ENCODE data around the gene IL21R.
"Not testable (repeated sequence)": the region's sequence is repeated elsewhere in the genome, so short reads cannot be mapped to it uniquely, and the experiment has no call there.

IL21R gene

DNA sequence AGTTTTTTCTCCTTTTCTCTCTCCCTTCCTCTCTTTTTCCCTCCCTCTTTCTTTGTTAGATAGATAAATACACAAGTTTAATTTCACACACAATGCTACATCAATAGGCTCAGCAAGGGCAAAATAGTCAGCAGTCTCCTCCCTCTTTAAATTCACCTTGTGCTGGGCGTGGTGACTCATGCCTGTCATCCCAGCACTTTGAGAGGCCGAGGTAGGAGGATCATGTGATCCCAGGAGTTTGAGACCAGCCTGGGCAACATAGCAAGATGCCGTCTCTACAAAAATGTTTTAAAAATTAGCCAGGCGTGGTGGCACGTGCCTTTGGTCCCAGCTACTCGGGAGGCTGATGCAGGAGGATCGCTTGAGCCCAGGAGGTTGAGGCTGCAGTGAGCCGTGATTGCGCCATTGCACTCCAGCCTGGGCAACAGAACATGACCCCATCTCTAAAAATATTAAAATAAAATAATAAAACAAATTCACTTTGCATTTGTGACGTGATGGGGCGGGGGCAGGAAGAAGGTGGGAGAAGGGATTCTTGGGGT, 27.4 kb downstream of the IL21R start:
- no peak for DNase-seq

DNA sequence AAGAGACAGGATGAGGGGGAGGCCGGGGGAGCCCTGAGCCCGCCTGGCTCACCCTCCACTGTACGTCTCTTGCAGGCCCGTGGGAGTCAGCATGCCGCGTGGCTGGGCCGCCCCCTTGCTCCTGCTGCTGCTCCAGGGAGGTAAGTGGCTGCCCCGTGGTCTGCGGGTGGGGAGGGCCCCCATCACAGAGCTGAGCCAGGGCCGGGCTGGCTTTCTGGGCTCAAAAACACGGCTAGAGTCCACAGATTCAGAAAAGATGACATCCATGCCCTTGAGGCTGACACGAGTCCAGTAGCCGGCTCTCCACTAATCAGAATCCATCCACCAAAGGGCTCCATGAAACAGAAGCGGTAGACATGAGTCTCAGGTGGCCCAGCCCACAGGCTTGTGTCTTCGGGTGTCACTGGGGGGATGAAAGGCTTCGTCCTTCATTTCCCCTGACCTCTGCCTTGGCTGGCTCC, 28.0 kb downstream of the IL21R start:
- DNase-seq: no peak

DNA sequence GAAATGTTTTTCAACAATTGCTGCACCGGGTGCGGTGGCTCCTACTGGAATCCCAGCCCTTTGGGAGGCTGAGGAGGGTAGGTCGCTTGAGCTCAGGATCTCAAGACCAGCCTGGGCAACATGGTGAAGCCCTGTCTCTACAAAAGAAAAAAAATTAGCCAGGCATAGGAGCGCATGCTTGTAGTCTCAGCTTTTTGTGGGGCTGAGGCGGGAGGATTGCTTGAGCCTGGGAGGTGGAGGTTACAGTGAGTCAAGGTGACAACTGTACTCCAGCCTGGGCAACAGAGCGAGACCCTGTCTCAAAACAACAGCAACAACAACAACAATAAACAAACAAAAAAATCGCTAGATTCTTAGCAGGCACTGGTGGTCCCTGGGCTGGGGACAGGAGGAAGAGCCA, 28.5 kb downstream of the IL21R start:
- DNase-seq: no peak

DNA sequence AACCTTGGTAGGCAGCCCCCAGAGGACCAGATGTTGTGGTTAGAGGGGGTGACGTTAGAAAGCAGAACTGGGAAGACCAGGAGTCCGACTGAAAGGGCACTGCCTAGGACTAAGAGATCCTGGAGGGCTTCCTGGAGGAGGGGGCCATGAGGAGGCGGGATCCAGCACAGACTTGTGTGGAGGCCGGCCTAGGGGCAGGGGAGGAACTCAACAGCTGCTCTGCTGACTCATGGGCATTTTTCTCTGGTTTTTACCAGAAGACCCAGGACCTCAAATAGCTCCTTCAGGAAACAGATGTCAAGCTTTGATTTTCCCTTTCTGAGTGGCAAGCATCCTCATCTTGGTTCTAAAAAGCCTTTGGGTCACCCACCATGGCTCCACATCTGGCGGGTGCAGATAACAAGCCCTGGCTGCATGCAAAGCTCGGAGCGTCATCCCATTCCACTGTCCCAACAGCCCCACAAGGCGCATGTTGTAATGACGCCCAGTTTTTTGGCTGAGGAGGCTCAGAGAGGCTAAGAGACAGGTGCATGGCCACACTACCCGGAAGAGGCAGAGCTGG, 29.0 kb downstream of the IL21R start:
- DNase-seq: no peak

DNA sequence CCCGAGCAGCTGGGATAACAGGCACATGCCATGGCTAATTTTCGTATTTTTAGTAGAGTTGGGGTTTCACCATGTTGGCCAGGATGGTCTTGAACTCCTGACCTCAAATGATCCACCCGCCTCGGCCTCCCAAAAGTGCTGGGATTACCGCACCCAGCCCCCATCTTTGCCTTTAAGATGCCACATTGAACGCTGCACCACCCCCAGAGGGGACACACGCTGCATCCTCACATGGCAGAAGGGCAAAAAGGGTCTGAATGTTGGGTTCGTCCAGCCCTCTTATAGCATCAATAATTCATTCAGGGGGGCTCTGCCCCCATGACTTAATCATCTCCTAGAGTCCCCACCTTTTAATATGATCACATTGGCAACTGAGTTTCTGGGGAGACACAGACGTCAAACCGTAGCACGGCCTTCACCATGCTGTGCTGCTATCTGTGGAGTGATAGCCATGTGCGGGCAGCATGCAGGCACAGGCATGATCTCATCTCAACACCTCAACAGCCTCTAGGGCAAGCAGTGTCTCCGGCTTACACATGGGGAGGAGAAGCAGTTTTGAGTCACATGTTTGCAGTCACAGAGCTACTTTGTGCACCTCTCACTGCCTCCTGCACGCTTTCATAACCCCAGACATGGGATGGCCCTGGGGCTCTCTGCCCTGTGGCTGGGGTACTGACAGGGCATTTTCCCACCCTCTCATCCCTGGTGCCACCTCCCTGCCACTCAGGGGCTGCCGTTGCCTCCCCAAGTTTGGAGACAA, 30.0 kb downstream of the IL21R start:
- no peak for DNase-seq

DNA sequence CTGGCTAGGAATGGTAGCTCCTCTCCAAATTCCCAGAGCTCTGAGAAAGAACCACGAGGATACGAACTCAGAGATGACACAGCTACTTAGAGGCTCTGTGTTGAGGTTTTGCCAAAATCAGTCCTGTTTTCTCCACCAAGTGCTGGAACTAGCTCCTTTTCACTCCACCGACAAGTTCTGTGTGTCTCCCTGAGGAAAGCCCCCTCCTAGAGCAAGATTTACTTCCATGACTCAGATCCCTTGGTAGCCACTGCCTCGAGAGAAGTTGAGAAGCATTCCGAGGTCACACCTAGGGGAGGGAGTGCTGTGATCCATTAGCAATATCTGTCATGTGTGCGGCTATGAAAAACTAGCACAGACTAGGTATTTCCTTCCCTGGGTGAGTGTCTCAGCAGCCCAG, 30.6 kb downstream of the IL21R start:
- no peak for DNase-seq

DNA sequence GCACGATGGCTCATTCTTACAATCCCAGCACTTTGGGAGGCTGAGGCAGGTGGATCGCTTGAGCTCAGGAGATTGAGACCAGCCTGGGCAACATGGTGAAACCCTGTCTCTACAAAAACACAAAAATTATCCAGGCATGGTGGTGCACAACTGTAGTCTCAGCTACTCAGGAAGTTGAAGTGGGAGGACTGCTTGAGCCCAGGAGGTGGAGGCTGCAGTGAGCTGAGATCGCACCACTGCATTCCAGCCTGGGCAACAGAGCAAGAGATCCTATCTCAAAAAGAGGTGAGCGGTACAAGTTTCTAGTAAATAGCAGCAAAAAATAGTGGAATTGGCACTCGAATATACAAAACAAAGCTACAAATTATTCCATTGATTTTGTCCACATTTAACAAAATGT, 31.2 kb downstream of the IL21R start:
- not testable (repeated sequence) for DNase-seq

DNA sequence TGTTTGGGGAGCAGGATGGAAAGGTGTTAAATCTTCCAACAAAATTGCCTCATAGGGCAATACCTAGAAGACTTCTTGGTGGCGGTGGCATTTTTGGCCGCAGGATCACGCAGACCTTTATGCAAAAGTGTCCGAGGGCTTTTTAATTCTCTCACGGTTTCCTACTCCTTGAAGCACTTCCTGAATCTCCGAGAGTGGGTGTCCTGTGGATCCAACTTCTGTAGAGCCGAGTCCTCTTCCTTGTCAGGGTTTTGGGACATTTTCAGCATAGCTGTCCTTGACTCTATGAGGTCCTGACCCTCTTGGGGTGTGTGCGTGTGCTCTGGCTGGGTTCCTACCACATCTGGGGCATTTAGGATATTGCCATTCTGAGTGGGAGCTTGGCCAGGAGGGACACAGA, 31.7 kb downstream of the IL21R start:
- DNase-seq: no peak

DNA sequence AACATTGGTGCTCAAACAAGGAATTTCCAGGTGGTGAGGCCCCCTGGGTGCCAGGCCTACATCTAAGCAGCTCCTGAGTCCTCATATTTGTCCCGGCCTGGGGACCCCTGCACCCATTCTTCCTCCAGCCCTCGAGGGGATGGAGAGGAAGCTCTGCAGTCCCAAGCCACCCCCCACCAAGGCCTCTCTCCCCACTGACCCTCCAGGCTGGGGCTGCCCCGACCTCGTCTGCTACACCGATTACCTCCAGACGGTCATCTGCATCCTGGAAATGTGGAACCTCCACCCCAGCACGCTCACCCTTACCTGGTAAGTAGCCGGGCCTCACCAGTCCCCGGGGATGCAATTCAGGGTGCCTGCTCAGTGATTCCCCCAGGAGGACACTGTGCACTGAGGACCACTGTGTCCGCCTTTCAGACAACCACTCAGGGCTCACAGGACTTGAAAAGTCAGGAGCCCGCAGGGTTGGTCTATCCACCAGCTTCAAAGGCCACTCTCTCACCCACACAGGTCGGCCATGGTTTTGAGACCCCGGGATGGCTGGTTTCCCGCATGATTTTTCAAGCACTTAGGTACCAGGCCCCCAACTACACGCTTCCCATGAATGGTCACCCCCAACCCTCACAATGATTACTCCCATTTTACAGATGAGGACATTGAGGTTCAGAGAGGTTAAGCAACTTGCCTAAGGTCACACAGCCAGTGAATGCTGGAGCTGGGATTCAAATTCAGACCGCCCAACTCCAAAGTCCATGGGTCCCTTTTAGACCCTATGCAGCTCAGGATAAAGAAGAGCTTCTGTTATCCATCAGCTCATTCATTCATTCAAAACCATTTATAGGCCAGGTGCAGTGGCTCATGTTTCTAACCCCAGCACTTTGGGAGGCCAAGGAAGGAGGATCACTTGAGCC, 32.4 kb downstream of the IL21R start:
- no peak for DNase-seq

DNA sequence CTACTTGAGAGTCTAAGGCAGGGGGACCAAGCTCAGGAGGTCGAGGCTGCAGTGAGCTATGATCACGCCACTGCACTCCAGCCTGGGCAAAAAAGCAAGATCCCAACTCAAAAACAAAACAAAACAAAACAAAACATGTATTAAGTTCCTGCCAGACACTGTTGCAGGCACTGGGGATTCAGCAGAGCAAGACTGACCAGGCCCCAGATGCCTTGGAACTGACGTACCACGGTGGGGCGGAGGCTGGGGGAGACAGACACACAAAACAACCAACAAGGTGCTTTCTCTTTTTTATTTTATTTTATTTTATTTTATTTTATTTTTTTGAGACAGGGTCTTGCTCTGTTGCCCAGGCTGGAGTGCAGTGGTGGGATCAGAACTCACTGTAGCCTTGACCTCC, 33.2 kb downstream of the IL21R start:
- DNase-seq: not testable (repeated sequence)

DNA sequence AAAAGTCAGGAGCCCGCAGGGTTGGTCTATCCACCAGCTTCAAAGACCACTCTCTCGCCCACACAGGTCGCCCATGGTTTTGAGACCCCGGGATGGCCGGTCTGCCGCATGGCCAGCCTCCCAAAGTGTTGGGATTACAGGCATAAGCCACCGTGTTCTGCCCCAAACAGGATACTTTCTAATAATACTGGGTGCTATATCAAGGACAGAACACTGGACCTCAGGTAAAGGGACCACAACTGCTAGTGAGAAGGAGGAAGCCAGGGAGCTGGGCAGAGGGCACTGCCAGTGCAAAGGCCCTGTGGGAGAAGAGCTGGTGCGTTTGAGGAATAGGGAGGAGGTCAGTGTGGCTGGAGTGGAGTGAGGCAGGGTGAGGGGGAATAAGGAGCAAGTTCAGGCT, 34.1 kb downstream of the IL21R start:
- DNase-seq: no peak

DNA sequence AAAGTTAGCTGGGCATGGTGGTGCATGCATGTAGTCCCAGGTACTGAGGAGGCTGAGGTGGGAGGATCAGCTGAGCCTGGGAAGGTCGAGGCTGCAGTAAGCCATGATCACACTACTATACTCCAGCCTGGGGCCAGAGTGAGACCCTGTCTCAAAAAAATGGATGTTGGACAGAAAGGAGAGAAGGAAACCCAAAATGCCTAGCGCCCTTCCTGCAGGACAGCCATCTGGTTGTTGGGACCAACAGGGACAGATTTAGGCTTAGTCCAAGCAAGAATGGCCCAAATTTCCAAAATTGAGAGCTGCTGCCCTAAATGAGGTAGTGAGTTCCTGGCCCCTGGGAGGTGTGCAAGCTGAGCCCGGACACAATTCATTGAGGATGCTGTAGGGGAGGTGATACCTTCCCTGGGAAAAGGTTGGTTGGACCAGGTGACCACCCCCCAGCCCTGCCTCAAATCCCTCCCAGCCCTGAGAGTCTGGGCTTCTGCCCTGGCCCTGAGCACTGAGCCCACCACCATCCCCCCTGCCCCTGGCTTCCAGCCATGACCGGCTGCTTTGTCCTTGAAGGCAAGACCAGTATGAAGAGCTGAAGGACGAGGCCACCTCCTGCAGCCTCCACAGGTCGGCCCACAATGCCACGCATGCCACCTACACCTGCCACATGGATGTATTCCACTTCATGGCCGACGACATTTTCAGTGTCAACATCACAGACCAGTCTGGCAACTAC, 35.1 kb downstream of the IL21R start:
- DNase-seq: no peak

DNA sequence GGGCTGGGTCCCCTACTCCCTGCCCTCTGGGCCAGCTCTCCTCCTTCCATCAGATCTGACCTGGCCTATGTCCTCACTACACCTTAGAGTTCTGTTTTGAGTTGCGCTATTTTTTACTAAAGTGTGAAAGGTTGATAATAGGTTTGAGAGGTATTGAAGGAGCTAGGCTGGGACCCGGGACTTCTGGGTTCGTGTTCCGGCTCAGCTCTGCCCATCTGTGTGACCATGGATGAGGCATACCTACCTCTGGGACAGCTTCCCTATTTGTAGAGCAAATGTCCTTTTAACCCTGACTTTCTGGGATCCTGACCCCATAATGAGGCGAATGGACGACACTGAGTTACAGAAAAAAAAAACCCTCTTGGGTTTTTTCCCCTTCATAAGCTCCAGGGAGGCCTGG, 36.0 kb downstream of the IL21R start:
- no peak for DNase-seq

DNA sequence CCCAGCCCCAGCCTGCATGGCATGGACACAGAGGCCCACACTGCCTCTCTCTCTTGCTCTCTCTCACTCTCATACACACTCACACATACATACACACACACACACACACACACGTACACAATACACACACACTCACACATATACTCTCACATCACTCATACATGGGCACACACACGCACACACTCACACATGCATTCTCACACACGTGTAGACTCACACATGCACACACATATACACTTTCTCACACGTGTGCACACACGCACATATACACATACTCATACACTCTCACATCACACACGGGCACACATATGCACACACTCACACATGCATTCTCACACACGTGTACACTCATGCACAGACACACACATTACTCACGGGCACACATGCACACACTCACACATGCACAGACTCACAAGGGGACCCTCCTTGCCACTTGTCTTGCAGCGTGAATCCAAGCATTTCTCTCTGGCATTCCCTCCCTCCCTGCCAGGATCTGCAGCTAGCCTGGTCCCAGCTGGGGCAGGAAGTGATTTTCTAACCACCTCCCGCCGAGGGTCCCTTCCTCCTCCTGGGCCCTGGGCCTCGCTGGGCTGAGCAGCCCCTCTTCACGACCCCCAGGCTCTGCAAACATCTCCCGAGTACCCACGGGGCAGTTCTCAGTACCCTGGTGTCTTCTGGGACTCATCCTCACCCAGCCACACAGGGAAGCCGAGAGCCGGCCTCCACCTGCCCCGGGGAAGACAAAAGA, 37.5 kb downstream of the IL21R start:
- no peak for DNase-seq

DNA sequence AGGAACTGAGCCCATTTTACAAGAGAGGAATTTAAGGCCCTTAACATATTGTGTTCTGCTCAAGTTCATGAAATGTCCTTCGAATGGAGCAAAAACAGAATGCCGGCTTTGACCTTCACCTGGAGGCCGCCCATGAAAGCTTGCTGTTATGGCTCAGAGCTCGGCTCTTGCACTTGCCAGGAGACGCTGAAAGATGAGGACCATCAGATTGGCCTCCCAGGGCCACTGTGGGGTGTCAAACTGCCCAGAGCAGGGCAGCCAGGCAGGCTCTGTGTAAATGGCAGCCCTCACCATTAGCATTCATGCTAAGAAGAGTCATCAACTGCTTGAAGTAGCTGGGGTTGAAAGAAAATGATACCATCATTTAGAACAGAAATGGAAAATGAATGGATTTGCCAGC, 39.3 kb downstream of the IL21R start:
- no peak for DNase-seq

DNA sequence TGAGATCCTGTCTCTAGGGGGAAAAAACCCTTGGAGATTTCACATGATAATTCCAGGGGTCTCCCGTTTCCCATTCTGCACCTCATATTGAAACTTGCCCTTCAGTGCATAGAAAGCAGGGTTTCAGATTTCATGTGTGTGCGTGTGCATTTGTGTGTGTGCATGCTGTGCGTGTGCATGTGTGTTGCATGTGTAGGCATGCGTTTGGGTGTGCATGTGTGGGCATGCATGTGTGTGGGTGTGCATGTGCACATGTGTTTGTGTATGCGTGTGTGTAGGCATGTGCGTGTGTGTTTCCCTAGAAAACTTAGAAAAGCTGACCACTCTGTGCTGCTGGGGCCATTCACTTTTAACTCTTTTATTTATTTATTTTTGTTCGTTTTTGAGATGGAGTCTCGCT, 40.0 kb downstream of the IL21R start:
- DNase-seq: no peak

DNA sequence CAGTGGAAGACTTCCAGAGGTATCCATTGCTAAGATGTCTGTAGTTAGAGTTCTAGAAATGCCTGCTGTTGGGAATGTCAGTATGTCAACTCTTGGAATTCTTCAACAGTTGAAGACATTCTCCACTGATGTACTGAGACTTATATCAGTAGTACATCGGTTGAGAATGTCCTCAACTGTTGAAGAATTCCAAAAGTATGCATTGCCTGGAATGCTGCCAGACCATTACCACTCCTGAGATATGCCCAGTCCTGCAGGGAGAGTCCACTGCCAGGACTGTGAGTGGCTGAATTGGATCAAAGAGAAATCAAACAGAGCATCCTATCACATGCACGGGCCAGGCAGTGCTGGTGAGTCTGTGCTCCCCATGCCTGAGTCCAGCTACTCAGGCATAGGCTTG, 42.0 kb downstream of the IL21R start:
- DNase-seq: no peak

DNA sequence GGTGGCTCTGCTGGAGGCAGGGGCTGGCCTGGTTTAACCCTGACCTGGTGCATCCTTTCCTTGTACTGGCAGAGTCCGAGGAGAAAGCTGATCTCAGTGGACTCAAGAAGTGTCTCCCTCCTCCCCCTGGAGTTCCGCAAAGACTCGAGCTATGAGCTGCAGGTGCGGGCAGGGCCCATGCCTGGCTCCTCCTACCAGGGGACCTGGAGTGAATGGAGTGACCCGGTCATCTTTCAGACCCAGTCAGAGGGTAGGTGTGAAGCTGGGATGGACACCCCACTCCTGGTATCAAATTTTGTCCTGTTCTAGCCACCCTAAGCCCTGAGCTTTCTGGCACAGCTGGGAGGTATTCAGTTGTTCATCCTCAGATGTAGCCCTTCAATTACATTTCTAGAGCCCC, 42.5 kb downstream of the IL21R start:
- DNase-seq: no peak

DNA sequence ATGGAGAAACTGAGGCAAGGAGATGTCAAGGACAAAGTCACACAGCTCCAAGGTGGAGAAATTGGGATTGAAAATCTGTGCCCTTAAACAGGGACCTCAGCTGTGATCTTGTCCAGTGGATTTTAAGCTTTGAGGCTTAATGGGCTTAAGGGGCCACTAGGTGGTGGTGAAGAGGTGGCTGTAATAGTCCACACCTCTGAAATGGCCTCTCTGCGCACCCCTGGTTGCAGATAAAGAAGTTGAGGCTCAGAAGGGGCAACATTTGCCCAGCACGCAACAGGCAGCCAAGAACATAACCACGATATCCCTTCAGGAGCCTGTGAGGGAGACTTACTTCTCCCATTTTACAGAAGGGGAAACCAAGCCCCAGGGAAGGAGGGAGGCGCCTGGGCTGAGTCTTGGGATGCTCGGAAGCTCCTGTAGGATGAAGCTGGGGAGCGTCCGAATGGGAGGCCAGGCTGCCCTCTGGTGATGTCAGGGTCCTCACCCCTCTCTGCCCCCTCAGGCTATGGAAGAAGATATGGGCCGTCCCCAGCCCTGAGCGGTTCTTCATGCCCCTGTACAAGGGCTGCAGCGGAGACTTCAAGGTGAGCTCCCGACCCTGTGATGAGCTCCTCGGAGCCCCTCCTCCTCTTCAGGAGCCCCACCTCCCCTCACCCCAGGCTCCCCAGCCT, 43.7 kb downstream of the IL21R start:
- no peak for DNase-seq

DNA sequence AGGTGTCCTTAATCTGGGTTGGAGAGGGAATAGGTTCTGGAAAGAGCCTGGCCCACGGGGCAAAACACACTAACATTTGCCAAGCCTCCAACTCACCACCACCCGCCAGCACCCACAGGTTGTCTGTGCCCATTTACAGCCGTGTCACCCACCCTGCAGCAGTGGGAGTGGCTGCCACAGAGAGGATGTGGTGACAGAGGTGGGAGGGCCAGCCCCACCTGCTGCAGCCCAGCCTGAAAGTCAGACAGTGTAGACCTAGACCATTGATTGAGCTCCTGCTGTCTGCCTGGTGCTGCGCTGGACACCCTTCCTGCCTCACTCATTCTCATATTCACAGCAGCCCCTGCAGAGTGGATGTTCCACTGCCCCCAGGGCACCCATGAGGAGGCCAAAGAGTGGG, 44.7 kb downstream of the IL21R start:
- no peak for DNase-seq

DNA sequence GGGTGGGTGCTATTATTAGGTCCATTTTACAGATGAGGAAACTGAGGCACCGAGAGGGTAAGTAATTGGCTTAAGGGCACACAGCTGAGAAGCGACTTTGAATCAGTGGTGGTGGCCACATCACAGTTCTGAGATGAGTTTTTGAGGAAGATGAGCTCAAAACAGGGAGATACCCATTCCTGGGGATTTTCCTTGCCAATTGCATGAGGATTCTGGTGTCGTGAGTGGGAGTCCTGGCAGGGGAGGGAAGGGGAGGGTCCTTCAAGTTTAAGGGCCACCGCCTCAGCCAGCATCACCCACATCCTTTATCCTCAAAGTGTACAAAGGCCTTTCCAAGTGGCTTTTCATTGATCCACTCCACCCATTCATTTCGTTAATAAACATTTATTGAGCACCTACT, 45.3 kb downstream of the IL21R start:
- no peak for DNase-seq

Measured in NCI-H748 treated with DMSO at 0.1 percent for 48 hours (cell line).